GM21737 (cell line): ENCODE results near the gene MGAT3.
"Not testable (repeated sequence)": the region's sequence is repeated elsewhere in the genome, so short reads cannot be mapped to it uniquely, and the experiment has no call there.

Source experiments
- ATAC-seq: cut with Tn5 transposase; IDR thresholded peaks from one replicate; pipeline ENCODE4 v1.9.1; 2021; ENCODE audit warnings: mild to moderate bottlenecking, moderate library complexity; ENCODE audit not compliant: unreplicated experiment

MGAT3 gene, protein sequence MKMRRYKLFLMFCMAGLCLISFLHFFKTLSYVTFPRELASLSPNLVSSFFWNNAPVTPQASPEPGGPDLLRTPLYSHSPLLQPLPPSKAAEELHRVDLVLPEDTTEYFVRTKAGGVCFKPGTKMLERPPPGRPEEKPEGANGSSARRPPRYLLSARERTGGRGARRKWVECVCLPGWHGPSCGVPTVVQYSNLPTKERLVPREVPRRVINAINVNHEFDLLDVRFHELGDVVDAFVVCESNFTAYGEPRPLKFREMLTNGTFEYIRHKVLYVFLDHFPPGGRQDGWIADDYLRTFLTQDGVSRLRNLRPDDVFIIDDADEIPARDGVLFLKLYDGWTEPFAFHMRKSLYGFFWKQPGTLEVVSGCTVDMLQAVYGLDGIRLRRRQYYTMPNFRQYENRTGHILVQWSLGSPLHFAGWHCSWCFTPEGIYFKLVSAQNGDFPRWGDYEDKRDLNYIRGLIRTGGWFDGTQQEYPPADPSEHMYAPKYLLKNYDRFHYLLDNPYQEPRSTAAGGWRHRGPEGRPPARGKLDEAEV

GRCh38 chr22:39456522-39457197, at the start of gene MGAT3:
Gene MGAT3 (plus strand): TSS chr22:39457012. CDS start chr22:39487348, 30,336 bp downstream.
- ATAC-seq = no peak

DNA sequence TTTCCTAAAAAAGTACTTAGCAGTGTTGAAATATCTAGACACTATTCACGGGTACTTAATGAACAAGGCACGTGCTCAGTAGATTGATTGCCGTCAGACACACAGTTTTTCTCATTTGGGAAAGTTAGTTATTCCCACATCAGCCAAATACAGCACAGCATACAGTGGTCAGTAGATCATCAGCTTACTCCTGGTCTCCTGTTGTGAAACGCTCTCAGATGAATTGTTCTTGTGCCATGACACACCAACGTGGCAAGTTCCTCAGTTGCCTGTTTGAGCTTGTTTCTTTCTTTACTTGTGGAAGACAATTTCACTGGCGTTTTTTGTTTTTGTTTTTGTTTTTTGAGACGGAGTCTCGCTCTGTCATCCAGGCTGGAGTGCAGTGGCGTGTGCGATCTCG, 48.6 kb upstream of the MGAT3 start:
- ATAC-seq = no peak

GRCh38 chr22:39408807-39409206, 48.0 kb upstream of the MGAT3 start:
- no peak for ATAC-seq

DNA sequence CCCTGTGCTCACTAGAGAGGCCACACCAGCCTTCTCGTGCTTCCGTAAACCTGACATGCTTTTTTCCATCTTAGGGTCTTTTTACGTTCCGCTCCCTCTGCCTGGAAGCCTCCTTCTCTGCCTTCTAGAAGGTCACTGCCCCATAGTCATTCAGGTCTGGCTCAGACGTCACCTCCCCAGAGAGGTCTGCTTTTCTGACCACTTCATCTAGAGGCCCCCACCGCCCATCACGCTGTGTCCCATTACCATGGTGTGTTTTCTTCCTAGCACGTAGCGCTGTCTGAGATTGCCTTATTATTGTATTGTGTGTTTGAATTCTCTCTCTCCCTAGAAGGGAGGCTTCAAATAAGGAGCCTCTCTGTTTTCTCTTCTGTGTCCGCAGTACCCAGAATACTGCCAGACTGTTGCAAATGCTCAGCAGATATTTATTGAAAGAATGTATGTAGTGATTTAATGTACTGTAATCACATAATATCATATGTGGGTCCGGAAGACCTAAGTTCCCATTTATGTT, 47.2 kb upstream of the MGAT3 start:
- no peak for ATAC-seq

DNA sequence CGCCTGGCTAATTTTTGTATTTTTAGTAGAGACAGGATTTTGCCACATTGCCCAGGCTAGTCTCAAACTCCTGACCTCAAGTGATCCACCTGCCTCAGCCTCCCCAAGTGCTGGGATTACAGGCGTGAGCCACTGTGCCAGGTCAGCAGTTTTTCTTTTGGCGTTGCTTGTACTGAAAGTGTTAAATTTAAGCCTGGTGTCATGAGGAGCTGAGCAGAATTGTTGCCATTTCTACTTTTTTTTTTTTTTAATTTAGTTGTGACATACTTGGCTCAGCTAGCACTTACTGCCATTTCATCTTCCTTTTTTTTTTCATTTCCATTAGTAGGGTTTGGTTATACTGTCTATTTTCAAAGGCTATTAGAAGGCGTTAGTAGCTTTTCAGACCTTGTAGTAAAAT, 46.5 kb upstream of the MGAT3 start:
- ATAC-seq = no peak

GRCh38 chr22:39411828-39412365, 44.9 kb upstream of the MGAT3 start:
- not testable (repeated sequence) for ATAC-seq

DNA sequence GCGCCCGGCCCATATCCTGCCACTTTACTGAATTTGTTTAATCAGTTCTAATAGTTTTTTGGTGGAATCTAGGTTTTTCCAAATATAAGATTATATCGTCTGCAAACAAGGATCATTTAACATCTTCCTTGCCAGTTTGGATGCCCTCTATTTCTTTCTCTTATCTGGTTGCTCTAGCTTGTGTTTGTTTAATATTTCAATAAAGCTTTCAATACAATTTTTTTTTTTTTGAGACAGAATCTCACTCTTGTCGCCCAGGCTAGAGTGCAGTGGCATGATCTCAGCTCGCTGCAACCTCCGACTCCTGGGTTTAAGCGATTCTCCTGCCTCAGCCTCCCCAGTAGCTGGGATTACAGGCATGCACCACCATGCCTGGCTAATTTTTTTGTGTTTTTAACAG, 43.6 kb upstream of the MGAT3 start:
- not testable (repeated sequence) for ATAC-seq

- no peak for ATAC-seq
Observed at GRCh38 chr22:39414377-39414776, 42.4 kb upstream of the MGAT3 start.

GRCh38 chr22:39414886-39415285, 41.9 kb upstream of the MGAT3 start:
- no peak for ATAC-seq

- ATAC-seq = no peak
Observed at GRCh38 chr22:39415506-39415905, 41.3 kb upstream of the MGAT3 start.

- no peak for ATAC-seq
Observed at GRCh38 chr22:39416319-39416718, 40.5 kb upstream of the MGAT3 start.

DNA sequence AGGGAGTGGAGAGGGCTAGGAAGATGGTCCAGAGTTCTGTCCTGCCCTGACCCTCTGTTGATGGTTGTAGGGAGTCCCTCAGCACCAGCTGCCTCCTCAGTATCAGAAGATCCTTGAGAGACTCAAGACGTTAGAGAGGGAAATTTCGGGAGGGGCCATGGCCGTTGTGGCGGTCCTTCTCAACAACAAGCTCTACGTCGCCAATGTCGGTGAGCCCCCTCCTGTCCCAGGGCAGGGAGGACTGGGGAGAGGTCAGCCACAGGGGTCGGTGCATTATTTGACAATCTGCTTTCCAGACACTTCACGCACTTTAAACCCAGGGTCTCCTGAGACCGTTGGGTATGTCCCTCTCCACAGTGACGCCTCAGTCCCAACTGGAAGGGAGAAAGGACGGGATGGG, 39.2 kb upstream of the MGAT3 start:
- no peak for ATAC-seq

DNA sequence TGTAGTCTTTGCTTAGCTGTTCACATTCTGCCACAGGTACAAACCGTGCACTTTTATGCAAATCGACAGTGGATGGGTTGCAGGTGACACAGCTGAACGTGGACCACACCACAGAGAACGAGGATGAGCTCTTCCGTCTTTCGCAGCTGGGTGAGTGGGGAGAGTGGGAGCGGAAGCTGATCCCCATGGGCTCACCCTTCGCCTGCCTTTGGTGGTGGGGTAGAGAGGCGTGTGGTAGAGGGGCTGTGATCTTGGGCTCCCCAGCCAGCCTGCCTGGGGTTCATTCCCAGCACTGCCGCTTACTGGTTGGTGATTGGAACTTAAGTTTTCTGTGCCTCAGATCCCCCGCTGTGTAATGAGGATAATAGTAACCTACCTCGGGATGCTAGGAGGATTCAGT, 38.1 kb upstream of the MGAT3 start:
- no peak for ATAC-seq

DNA sequence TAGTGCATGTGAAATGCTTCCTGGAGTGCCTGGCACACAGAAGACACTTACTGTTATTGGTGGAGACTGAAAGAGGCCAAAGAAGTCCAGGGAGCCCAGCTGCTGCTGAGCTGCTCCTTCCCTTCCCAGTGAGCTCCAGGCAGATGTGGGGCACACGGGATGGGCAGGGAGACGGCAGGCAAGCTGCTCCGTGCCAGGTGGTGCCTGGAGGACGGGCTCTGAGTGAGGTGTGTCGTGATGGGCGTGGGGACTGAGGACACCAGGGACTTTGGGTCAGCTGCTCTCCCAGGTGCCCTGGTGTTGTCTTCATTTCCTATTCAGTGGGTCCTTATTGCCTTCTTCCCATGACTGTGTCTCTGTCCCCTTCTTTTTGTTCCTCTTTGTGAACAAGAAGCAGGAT, 37.7 kb upstream of the MGAT3 start:
- ATAC-seq = no peak

GRCh38 chr22:39419911-39420310, 36.9 kb upstream of the MGAT3 start:
- no peak for ATAC-seq

DNA sequence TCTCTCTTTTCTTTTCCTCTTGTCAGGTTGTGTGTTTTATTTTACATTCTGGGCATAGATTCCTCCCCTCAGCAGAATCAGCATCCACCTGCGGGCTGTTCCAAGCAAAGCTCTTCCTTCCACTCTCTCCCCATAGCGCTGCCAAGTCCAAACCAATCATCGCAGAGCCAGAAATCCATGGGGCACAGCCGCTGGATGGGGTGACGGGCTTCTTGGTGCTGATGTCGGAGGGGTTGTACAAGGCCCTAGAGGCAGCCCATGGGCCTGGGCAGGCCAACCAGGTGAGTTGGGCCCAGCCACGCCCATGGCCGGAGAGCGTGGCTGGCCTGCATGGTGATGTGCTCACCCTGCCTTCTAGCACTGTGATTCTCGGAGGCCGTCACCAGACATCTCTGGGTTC, 35.1 kb upstream of the MGAT3 start:
- ATAC-seq = no peak

DNA sequence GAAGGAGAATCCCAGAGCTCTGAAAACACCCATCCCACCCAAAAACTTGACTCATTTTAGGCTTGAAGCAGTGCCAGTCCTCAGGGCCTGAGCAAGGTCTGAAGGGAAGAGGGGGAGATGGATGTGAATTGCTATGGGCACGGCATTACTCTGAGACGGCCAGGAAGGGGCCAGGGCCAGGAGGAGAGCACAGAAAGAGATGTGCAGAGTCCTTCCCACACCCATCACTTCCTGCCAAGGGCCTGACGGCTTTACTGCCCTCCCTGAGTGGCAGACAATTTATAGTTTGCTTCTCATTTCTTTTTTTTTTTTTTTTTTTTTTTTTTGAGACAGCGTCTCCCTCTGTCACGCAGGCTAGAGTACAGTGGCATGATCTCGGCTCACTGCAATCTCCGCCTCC, 34.7 kb upstream of the MGAT3 start:
- ATAC-seq = no peak

- ATAC-seq = no peak
Observed at GRCh38 chr22:39422721-39423120, 34.1 kb upstream of the MGAT3 start.

DNA sequence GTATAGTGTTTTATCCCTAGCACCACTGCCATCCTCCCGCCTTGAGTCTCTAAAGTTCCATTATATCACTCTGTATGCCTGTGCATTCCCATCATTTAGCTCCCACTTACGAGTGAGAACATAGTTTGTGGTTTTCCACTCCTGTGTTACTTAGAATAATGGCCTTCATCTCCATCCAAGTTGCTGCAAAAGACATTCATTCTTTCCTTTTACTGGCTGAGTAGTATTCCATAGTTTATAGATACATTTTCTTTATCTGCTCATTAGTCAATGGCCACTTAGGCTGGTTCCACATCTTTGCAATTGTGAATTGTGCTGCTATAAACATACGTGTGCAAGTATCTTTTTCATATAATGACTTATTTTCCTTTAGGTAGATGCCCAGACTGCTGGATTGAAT, 32.8 kb upstream of the MGAT3 start:
- no peak for ATAC-seq

DNA sequence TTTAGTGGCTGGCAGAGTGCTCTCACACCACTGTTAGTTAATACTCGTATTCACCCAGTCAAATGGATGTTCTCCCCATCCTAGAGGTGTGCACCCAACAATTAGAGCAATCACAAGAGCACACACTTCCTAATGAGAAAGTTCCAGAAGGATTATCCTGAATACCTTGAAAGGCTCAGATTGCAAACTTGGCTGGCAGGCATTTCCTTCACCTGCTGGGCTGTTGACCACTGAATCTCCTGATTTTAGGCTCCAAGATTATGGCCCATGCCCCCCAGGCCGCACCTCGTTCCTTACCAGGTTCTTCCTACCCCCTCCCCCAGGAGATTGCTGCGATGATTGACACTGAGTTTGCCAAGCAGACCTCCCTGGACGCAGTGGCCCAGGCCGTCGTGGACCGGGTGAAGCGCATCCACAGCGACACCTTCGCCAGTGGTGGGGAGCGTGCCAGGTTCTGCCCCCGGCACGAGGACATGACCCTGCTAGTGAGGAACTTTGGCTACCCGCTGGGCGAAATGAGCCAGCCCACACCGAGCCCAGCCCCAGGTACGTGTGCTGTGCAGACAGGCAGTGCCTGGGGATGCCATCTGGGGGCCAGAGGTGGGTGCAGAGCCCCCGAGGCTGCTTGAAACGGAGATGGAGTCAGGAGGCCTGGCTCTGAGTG, 30.3 kb upstream of the MGAT3 start:
- ATAC-seq = no peak
